NOMO-1 treated with dmso at 0.1 percent for 144 hours (cell line): ENCODE data around the gene HS3ST1.

Source experiments
- DNase-seq: peaks from one replicate; lab custom pipeline; 2025; ENCODE audit not compliant: unreplicated experiment; lab: John Stamatoyannopoulos, UW

Gene HS3ST1

DNA sequence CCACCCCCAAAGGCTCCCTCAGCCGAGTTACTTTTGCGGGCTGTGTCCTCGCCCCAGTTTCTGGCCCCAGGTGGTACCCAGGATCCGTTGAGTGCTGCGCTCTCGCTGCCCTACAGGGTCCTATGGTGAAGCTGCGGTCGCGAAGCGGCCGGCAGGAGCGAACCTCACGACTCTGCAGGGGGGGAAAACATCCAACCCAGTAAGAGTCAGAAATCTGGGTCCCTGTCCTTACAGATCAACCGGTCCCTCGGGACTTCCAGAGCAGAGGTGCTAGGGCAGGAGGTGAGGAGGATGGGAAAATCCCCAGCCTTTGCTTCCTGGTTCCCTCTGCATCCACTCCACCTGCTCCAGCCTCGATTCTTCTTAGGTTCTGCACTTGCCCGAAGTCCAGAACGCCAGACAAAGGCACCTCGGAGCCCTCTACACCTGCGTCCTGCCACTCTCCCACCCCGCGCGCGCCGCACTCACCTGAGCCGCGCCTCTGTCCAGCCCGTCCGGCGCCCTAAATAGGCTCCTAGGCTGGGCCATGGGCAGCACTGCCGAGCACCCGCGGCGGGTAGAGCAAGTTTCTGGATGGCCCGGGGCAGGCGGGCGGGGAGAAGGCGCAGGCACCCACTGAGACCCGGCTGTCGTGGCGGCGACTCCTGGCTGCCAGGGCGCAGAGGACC is at the start of gene HS3ST1:
Gene HS3ST1 (minus strand): TSS at position 664 of the 668 bp plus-strand sequence. CDS start 28,889 bp downstream, outside the sequence.
- DNase-seq = no peak

DNA sequence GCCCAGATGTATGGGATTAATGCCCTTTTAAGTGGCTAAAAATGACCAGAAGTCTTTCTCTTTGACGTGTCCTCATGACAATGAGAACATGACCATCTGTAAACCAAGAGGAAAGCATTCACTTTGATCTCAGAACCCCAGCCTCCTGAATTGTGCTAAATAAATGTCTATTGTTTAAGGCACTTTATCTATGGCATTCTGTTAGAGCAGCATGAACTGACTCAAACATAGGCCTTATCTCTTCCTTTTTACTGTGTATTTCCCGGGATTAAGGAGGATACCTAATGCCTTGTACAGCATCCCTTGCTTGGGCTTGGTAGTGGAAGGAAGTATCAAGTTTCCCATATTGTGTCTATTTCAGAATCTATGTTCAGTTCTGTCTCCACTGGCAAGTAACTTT is 47.2 kb upstream of the HS3ST1 start:
- DNase-seq = no peak

DNA sequence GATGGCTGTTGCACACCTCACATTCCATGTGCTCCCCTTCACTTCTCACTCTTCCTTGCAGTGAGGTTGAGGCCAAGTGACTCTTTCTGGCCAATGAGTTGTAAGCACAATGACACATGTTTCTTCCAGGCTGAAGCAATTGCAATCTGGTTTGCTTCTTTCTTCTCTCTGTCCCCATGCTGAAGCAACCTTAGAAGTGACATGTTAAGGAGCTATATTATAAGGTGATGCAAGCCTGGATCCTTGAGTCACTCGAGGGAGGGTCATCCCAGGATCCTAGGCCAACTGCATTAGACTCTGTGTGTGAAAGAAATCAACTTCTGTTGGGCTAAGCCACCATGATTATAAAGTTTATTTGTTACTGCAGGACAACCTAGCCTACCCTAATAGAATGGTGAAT is 45.5 kb upstream of the HS3ST1 start:
- no peak for DNase-seq

DNA sequence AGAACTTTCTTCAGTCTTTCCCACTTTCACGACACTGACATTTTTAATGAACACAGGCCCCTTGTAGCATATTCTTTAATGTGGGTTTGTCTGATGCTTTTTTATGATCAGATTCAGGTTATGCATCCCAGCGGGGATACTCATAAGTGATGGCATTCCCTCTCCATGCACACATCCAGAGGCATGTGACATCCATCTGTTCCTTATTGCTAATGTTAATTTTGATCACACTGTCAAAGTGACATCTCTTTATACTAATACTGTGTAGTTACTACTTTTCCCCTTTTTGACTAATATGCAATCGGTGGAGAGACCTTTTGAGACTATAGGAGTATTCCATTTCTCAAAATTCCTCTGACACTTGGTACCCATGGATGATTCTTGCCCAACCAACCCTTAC is 43.8 kb upstream of the HS3ST1 start:
- no peak for DNase-seq

DNA sequence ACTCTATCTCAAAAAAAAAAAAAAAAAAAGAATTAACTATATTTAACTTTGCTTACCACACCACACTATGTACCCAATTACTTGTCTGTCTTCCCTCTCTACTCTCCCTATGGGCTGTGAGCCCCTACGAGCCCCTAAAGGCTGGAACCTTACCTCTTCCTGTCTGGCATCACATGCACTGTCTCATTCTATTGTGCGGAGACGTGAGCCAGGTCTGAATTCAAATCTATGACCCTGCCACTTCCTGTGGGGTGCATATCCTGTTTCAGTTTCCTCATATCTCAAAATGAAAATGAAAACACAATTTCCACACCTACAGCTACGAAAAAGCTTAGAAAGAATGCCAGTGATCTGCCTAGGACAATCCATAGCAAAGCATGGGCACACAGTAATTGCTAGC is 42.9 kb upstream of the HS3ST1 start:
- peak; percentile 22 for DNase-seq

DNA sequence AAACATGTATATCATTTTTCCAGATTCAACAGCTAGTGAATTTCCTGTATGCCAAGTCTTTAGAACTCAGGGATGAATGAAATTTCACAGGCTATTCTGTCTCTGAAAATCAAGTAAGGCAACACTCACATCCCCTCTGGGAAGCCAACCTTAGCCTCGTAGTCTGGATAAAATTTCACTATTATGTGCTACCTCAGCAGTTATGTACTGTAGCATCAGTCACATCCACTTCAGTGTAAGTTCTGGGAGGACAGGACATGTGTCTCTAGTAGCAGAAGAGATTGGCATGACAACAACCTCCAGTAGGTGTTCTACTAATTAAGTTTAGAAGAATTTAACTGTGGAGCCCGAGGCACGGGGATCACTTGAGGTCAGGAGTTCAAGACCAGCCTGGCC is 42.4 kb upstream of the HS3ST1 start:
- DNase-seq = no peak

DNA sequence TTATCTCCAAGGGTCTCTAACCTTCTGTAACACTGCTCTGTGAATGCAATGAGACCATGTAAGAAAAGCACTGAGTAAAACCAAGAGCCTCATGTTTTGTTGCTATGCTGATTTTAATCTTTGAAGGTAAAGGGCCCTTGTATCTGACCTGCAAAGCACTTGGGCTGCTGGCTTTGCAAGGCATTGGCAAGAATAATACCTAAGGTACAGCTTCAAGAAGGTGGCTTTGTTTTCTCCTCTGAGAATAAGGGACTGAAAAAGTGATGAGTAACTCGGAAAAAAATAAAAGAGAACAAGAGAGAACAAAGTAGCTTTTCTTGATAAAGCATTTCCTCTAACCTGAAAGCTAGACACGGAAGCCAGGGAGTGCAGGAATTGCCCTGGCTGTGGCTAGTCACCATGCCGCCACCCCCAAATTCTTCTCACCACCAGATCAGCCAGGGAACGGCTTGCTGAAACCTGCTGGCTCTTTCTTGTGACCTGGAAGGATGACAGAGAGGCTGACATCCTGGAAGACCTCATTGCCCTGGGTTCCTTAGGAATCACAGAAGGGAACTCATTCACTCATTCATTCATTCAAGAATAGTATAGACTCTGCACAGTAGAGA is 41.8 kb upstream of the HS3ST1 start:
- no peak for DNase-seq

DNA sequence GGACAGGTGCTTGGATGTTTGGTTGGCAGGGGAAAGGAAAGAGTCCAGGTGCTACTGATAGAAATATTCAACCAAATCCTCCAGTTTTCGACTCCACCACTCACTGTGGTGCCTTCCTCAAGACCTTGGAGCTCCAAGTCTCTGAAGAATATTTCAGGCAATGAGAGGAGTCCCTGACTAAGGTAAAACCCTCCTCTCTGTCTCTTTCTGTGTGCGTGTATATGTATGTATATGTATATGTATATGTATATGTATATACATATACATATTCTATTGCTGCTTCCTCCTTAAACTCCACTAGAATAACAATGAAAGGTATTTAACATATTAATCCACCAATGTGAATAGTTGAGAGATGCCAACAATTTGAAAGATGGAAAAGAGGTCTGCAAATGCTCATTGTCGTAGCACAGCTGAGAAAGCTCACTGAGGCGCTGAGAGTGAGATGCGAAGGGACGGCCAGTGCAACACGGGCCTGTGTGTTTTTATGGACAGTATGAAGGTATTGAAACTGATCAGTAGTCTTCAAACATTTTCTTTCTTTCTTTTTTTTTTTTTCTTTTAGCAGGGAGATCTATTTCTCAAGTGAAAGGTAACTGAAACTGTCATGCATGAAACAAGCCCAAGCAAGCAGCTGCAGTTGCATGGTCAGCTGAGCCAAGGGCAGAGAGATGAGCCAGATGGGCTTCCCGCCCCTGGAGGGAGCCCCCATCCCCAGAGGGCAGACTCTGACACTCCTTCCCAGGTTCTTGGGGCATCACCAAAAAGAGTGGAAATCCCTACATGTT is 41.1 kb upstream of the HS3ST1 start:
- DNase-seq = no peak

DNA sequence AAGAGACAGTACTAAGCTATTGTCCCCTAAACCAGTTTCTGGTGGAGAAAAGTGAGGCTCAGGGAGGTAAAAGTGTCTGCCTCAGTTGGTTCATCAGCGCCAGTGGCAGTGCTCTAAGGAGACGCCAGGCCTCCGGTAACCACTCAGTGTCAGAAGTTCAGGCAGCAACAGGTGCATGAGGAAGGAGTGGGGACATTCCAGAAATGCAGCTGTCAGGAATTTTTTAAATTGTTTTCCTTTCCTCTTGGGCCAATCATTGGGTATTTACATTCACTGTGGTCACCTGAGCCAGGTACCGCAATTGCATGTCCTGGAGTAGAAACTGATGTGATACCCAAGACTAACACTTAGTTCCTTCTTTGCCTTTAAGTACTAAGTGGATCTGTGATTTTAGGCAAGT is 40.2 kb upstream of the HS3ST1 start:
- DNase-seq = no peak

DNA sequence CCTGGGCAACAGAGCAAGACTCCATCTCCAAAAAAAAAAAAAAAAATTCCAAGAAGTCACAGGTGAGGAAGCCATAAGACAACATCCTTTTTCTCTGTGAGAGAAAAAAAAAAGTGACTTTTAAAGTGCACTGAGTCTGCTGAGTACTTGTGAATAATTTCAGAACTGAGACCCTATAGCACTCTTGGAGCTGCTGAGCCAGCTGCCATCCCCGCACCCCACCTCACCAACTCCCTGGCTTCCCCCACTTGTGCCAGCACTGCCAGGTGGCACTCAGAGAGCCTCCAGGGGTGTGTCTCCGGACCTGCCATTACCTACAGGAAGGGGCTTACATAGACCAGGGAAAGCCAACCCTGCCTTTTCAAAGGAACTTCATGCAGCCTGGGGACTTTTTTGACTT is 39.2 kb upstream of the HS3ST1 start:
- no peak for DNase-seq

DNA sequence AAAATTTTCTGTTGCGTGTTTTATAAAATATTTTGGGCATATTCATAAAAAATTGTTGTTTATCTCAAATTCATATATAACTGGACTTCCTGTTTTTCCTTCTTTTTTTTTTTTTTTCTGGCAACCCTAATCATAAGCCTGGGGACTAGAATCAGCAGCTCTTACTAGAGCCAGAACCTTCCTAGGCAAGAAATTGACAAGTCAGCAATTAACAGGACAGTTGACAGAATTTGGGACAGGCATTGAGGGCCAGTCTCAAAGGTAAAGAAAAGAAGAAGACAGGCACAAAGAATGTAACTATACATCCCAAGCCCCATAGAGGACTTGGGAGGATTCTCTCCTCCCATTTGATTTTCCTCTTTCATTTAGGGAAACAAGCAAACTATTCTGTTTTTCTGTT is 35.0 kb upstream of the HS3ST1 start:
- no peak for DNase-seq

DNA sequence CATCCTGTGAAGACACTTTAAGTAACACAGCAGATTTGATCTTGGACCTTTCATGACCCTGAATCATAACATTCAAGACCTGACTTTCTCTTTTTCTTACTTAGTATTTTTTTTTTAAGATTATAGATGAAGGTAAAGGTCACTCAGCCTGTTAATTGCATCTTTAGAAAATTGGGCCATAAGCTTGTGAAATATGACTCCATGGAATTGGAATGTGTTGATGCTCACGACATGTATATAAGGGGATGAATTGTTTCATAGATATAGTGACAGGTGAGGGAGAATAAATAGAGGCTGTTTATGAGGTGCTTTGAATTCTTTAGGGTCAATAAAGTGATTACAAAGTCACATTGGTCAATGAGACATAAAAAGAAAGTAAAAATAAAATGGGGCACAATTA is 27.7 kb upstream of the HS3ST1 start:
- DNase-seq = no peak

DNA sequence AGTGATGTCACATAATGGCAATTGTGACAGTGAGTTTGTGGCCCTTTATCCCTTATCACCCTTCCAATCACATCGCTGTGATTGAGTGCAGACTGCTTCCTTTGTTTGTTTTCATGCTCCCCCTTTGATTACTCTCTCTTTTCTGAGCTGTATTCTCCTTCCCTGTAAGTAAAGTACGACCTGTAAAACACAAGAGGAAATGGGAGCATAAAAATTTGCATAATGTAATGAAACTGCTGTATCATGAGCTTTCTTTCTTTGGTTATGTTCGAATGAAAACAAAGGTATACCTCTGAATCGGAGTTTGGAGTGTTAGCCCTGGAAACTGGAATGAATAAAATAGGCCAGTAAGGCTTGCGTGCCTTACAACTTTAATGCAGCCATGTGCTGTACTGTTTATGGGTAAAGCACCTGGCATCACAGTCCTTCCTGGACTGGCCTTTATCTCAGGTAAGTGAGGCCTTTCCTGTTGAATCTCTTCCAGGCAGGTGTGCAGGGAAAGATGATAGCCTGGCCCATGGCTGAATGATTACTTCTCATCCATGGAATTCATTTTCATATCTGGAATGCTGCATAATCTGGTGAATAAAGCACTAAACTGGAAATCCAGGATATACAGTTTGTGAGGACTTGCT is 26.6 kb upstream of the HS3ST1 start:
- no peak for DNase-seq

DNA sequence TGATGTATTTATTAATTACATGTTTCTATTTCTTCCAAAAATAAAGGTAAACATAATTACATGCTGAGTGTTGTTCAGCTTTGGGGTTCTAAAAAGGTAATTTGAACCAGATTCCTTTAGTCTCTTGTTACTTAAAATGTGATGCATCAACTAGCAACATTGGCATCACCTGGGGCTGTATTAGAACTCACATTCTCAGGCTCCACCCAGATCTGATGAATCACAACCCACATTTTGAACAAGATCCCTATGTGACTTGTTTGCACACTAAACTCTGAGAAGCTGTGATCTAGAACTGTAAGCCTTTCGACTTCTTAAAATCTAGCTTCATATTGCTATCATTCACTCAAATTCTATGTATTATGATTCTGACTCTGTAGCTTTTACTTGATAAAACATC is 23.0 kb upstream of the HS3ST1 start:
- DNase-seq = no peak

DNA sequence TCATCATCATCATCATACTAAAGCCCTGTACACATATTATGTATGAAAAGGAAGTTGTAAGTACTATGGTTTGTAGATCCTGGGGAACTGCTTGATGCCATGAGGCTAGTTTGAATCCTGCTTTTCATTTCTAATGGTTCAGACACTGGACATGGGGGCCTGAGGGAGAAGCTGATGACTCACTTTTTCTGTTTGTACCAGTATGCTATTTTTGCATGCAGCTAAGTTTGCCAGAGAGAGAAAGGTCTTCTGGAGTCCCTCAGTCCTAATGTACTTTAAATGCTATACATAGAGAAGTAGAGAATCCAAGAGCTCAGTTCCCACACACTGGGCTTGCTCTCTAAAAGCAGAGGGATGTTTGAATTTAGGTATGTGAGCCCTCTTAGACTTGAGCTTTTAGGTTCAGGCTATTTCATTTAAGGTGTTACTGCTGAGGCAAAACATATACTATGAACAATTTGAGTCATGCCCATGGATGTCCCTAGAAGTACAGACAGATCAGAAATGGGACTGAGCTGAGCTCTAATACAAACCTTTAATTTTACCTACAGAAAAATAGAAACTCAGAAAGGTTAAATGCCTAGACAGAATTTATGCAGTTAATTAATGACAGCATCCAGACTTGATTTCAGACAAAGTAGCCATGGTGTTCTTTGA is 17.6 kb upstream of the HS3ST1 start:
- DNase-seq = no peak

DNA sequence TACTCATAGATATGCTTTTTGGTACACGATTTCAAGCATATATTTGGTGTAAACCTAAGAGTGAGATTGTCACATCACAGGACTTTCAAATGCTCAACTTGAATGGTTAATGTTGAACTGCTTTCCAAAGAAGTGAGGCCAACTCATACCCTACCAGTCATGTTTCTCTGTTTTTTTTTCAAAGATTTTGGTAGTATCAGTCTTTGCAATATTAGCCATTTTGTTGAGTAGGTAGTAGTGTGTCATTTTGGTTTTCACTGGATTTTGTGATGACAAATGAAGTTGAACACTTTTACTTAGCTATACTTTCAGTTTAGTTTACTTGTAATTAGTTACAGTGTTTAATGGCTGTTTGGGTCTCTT is 12.5 kb upstream of the HS3ST1 start:
- no peak for DNase-seq

DNA sequence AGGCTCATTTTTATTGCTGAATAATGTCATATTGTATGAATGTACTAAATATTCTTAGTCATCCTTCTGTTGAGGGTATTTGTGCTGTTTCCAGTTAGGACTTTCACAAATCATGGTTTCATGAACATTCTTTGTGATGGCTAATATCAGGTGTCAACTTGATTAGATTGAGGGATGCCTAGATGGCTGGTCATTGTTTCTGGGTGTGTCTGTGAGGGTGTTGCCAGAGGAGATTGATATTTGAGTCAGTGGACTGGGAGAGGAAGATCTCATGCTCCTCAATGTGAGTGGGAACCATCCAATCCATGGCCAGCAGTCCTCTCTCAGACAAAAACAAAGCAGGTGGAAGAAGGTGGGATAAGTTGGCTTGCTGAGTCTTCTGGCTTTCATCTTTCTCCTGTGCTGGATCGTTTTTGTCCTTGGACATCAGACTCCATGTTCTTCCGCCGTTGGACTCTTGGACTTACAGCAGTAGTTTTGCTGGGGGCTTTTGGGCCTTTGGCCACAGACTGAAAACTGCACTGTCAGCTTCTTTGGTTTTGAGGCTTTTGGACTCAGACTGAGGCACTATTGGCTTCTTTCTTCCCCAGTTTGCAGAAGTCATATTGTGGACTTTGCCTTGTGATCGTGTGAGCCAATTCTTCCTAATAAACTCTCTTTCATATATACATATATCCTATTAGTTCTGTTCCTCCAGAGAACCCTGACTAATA is 11.9 kb upstream of the HS3ST1 start:
- no peak for DNase-seq

DNA sequence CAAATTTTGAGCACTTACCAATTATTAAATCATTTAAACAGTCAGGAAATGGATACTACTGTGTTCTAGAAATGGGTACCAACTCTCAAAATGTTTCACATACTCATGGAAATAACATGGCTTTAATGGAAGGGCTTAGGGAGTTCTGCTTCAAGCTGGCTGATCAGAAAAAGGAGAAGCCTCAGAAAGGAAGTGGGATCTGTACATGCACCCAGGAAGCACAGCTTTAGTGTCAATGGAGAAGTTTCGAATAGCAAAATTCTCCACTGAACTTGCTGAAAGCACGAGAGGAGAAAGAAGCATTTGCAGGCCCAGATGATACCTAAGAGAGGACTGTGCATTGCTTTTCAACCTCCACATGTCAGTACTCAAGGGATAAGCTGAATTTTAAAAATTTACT is 11.1 kb upstream of the HS3ST1 start:
- DNase-seq = no peak

DNA sequence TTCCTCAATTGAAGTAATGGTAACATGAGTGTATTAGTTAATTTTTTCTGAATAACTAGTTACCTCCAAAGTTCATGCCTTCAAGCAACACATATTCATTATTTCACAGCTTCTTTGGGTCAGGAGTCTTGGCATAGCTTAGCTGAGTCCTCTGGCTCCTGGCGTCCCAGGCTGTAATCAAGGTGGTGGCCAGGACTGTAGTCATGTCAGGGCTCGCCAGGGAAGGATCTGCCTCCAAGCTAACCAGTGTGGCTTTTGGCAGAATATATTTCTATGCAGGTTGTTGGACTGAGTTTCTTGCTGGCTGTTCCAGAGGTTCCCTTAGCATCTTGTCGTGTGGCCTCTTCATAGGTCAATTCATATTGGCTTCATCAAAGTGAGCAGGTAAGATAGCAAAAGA is 10.0 kb upstream of the HS3ST1 start:
- DNase-seq = no peak

DNA sequence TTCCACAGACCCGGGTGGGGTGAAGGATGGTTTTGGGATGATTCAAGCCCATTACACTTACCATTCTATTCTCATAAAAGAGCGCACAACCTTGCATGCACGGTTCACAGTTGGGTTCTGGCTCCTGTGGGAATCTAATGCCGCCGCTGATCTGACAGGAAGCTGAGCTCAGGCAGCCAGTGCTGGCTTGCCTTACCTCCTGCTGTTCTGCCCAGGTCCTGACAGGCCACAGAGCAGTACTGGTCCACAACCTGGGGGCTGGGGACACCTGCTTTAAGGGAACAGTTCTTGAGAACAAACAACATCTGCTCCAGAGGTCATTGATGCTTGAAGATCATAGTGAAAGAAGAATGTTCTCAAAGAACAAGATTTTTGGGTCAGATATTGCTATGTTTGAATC is 8.0 kb upstream of the HS3ST1 start:
- DNase-seq = no peak

DNA sequence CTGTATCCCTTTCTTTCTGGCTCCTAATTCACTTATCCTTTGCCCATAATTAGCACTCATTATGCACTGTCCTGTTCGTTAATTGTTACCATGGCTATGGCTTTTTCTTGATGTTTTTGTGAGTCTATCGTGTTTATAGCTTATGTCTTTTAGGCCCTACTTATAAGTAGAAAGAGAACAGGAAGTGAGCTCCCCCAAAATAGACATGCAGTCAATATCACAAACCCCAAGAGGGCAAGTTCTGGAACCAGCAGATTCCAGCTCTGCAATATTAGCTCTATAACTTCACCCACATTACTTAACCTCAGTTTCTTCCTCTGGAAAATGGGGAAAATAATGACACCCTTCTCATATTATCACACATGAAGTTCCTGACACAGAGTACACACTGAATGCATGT is 7.4 kb upstream of the HS3ST1 start:
- DNase-seq = no peak
